SK-N-SH (cell line): Measurements from ENCODE around the gene ANK3. TPM values are rescaled to one million over a fixed set of nuclear protein-coding genes. Genes with fewer than 3 reads are reported as not detected.

Experiments
- CTCF ChIA-PET: fragments of 300-600, 350-600 bp; formaldehyde crosslinking; extraction: SDS; loops from one replicate; lab custom pipeline; 2021; lab: Yijun Ruan, JAX
- POLR2A ChIA-PET: fragments of 350-600 bp; sonication (Branson Sonifier 250); formaldehyde crosslinking; extraction: SDS; loops from one replicate; lab custom pipeline; 2020; ENCODE audit warnings: antibody characterized with exemption, inconsistent platforms; lab: Yijun Ruan, JAX
- DNase-seq: peaks from one replicate; pipeline ENCODE4 v3.0.0; 2012
- H2AFZ ChIP-seq: fragments of 200-600 bp; sonication (generic); 2 replicates; pipeline ENCODE4 v1.8.1; 2016; ENCODE audit warnings: antibody characterized with exemption, mild to moderate bottlenecking, low read depth
- H3F3A ChIP-seq: fragments of 200-600 bp; sonication (generic); replicated peaks from 2 replicates; pipeline ENCODE3; 2016; ENCODE audit warnings: antibody characterized with exemption, mild to moderate bottlenecking; ENCODE audit not compliant: insufficient read depth
- H3K27ac ChIP-seq, 2 experiments: fragments of 200-500 bp in 1 of 2; fragments of 200-600 bp in 1 of 2; sonication (Bioruptor generic) in 1 of 2; sonication (generic), shearing (Covaris generic) in 1 of 2; 2 replicates each; pipeline versions ENCODE4 v1.5.1 to v1.6.1; 2014 to 2016; ENCODE audit warnings: low read depth in 2 of 2, inconsistent platforms in 1 of 2, low read length in 1 of 2, mild to moderate bottlenecking in 1 of 2, mixed read lengths in 1 of 2
- H3K27me3 ChIP-seq: fragments of 200-600 bp; sonication (generic), shearing (Covaris generic); 2 replicates; pipeline ENCODE4 v1.6.1; 2016; ENCODE audit warnings: mixed run types; ENCODE audit not compliant: insufficient read depth
- H3K36me3 ChIP-seq, 2 experiments: fragments of 200-500 bp in 1 of 2; fragments of 200-600 bp in 1 of 2; sonication (Bioruptor generic) in 1 of 2; sonication (generic) in 1 of 2; replicated peaks in 1 of 2; 2 replicates each; pipeline versions ENCODE3 to v1.5.1; 2014 to 2016; ENCODE audit warnings: low read length in 1 of 2, mild to moderate bottlenecking in 1 of 2; ENCODE audit not compliant: insufficient read depth in 2 of 2, control insufficient read depth in 1 of 2
- H3K4me1 ChIP-seq, 2 experiments: fragments of 200-500 bp in 1 of 2; fragments of 200-600 bp in 1 of 2; sonication (Bioruptor generic) in 1 of 2; sonication (generic), shearing (Covaris generic) in 1 of 2; 2 replicates each; pipeline versions ENCODE4 v1.5.1 to v1.6.1; 2014 to 2016; ENCODE audit warnings: low read depth in 1 of 2, low read length in 1 of 2, mixed run types in 1 of 2; ENCODE audit not compliant: insufficient read depth in 2 of 2, control insufficient read depth in 1 of 2
- H3K4me2 ChIP-seq: fragments of 200-600 bp; sonication (generic), shearing (Covaris generic); 2 replicates; pipeline ENCODE4 v1.6.1; 2017; ENCODE audit warnings: mixed run types
- H3K4me3 ChIP-seq, 2 experiments: fragments of 200-500 bp in 1 of 2; fragments of 200-600 bp in 1 of 2; sonication (Bioruptor generic) in 1 of 2; sonication (generic), shearing (Covaris generic) in 1 of 2; 2 replicates each; pipeline versions ENCODE4 v1.5.1 to v1.8.1; 2014 to 2016; ENCODE audit warnings: low read depth in 2 of 2, inconsistent platforms in 1 of 2, low read length in 1 of 2, mild to moderate bottlenecking in 1 of 2, mixed read lengths in 1 of 2, moderate library complexity in 1 of 2
- H3K79me2 ChIP-seq: fragments of 200-600 bp; sonication (generic); 2 replicates; pipeline ENCODE4 v1.8.1; 2017; ENCODE audit warnings: mild to moderate bottlenecking; ENCODE audit not compliant: insufficient read depth
- H3K9ac ChIP-seq: fragments of 200-600 bp; sonication (generic); 2 replicates; pipeline ENCODE4 v1.6.1; 2017; ENCODE audit warnings: mixed run types
- H3K9me2 ChIP-seq: fragments of 200-600 bp; sonication (generic); 2 replicates; pipeline ENCODE4 v1.6.1; 2017; ENCODE audit warnings: mixed run types
- H3K9me3 ChIP-seq: fragments of 200-600 bp; sonication (generic); 2 replicates; pipeline ENCODE4 v1.6.1; 2017; ENCODE audit warnings: mixed run types, mild to moderate bottlenecking, moderate library complexity
- H4K20me1 ChIP-seq: fragments of 200-600 bp; sonication (generic); 2 replicates; pipeline ENCODE4 v1.6.1; 2017; ENCODE audit warnings: mild to moderate bottlenecking, mixed run types; ENCODE audit not compliant: insufficient read depth
- CHD2 ChIP-seq: fragments of 150-350 bp; IDR thresholded peaks from 2 replicates; pipeline ENCODE4 v1.6.1; 2018; ENCODE audit warnings: low read length; ENCODE audit not compliant: partially characterized antibody
- EZH2phosphoT487 ChIP-seq: fragments of 200-600 bp; sonication (generic); IDR thresholded peaks from 2 replicates; pipeline ENCODE4 v1.6.1; 2017; ENCODE audit warnings: low read depth, mixed run types, mild to moderate bottlenecking, antibody characterized with exemption, moderate library complexity, borderline replicate concordance
- FOSL2 ChIP-seq: IDR thresholded peaks from 2 replicates; pipeline ENCODE4 v1.4.0; 2012; ENCODE audit warnings: low read depth, mild to moderate bottlenecking, moderate library complexity, borderline replicate concordance
- MEF2A ChIP-seq: IDR thresholded peaks from 2 replicates; pipeline ENCODE4 v1.4.0; 2012; ENCODE audit warnings: low read depth, borderline replicate concordance
- NFIC ChIP-seq: IDR thresholded peaks from 2 replicates; pipeline ENCODE4 v1.4.0; 2012; ENCODE audit warnings: borderline replicate concordance
- POLR2AphosphoS5 ChIP-seq: IDR thresholded peaks from 2 replicates; pipeline ENCODE4 v1.6.1; 2012; ENCODE audit warnings: low read depth, low read length
- RAD21 ChIP-seq: IDR thresholded peaks from 2 replicates; pipeline ENCODE4 v1.6.1; 2012; ENCODE audit warnings: mild to moderate bottlenecking, low read length
- RCOR1 ChIP-seq: fragments of 150-350 bp; IDR thresholded peaks from 2 replicates; pipeline ENCODE4 v1.6.1; 2017; ENCODE audit warnings: antibody characterized with exemption, low read length
- SMC3 ChIP-seq: IDR thresholded peaks from 2 replicates; pipeline ENCODE4 v1.6.1; 2012; ENCODE audit warnings: low read depth, low read length, improper control_type of control experiment
- TEAD4 ChIP-seq: IDR thresholded peaks from 2 replicates; pipeline ENCODE4 v1.4.0; 2012; ENCODE audit warnings: mild to moderate bottlenecking, borderline replicate concordance; ENCODE audit not compliant: insufficient read depth
- YY1 ChIP-seq: IDR thresholded peaks from 2 replicates; pipeline ENCODE4 v1.4.0; 2012; ENCODE audit warnings: low read depth, mild to moderate bottlenecking
- WGBS: methylation state at CpG from one replicate; pipeline ENCODE4 v1.1.6; 2017; ENCODE audit warnings: low lambda C conversion rate; 5-methylcytosine and 5-hydroxymethylcytosine counted together
- polyA plus RNA-seq, 3 experiments: library from polyadenylated mRNA; depleted of rRNA; stranded (reverse); fragments of >200 nt; gene quantifications; 2 replicates each; pipeline ENCODE4 v1.2.3, GENCODE V29; 2012
- TF ChIP-seq, protein P1 (sequence below): IDR thresholded peaks from 2 replicates; pipeline ENCODE4 v1.4.0; 2012; ENCODE audit warnings: low read depth
- TF ChIP-seq, protein P2 (sequence below): IDR thresholded peaks from 2 replicates; pipeline ENCODE4 v1.4.0; 2012; ENCODE audit warnings: low read depth, borderline replicate concordance

ANK3 gene
- polyA plus RNA-seq, 1 of the 3 experiments (the other 2 are of a cell fraction), result 10.0 TPM

DNA sequence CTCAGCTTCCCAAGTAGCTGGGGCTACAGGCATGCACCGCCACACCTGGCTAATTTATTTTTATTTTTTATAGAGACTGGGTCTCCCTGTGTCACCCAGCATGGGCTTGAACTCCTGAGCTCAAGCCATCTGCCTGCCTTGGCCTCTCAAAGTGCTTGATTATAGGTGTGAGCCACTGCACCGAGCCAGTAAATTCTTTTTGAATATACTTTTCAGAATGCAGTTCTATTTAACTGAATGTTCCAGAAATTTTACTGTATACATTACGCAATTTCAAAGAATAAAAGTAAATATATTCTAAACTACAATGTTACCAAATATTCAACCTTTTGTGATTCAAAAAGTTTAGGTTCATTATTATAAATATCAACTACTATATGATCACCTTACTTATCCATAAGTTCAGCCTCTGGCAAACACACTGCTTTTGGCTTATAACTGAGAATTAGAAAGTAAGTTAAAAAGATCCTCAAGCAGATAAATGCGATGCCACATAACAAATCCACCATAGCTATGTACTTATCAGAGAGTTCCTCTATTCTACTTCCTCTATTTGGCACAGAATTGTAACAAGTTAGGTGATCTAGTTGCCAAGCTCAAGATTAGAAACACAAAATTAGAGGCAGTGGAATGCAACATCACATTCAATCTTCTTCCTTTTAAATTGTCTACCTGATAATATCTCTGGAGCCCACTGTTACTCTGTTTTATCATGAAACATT lies 118.2 kb downstream of the ANK3 start:
- POLR2A ChIA-PET, result interaction anchor here (0.6 kb wide), 1 partner anchor 147 kb away, joined by 4 read pairs; no protein-coding TSS in a partner anchor
- H3K9ac ChIP-seq, result no peak overlapping the region
- no peak for TF ChIP-seq RCOR1
- no peak for TF ChIP-seq TEAD4
- TF ChIP-seq SMC3, result no peak
- no peak for TF ChIP-seq EZH2phosphoT487
- no peak for TF ChIP-seq MEF2A
- TF ChIP-seq, all 33 proteins: peak for 0
- Histone ChIP-seq H3K4me2 (no peak overlapping the region), H3K27ac (no peak overlapping the region), H3K9me3 (no peaks in the 10 kb centered on the region), H3K79me2 (no peaks in the 10 kb centered on the region), H4K20me1 (no peaks in the 10 kb centered on the region), H3K27me3 (no peaks in the 10 kb centered on the region), H3K4me3 (no peak overlapping the region), H3K4me1 (peaks cover 0 to 4% of the 10 kb centered on the region in 2 experiments; a peak in 1 of 4 replicates), H3K9me2 (no peaks in the 10 kb centered on the region), H3F3A (no peaks in the 10 kb centered on the region), H3K36me3 (no peaks in the 10 kb centered on the region), H2AFZ (no peak overlapping the region)
- CTCF ChIA-PET, result interaction anchor here (0.7 to 1.4 kb wide), 2 partner anchors 11 to 59 kb away, joined by 3 read pairs; no protein-coding TSS in a partner anchor
- WGBS, result 85% methylated on average over 4 of the region's 4 CpGs
- no peak for DNase-seq

DNA sequence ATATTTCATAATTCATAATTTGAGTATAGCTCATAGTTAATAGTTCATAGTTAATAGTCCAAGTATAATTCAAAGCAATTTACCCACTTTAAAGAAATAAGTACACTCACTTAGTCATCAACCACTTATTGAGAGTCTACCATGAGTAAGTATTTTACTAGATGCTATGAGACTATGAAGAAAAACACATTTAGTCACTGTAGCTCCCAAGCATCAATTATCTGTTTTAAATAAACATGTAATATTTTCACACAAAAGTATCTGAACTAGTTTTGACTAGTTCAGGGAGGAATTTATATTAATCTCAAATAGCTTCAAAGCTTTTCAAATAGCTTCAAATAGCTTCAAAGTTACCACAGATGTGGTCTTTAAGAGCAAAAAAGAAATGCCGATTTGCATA lies 119.2 kb downstream of the ANK3 start:
- peak overlapping the region in 1 of 2 experiments; percentile 38; a peak in 2 of 4 replicates for H3K27ac ChIP-seq
- H3K9me2 ChIP-seq, result no peaks in the 10 kb centered on the region
- 90% methylated on average over 1 of the region's 1 CpG for WGBS
- no peaks in the 10 kb centered on the region for H3K36me3 ChIP-seq
- TF ChIP-seq CHD2, result no peak
- no peak for TF ChIP-seq RCOR1
- H4K20me1 ChIP-seq, result no peaks in the 10 kb centered on the region
- CTCF ChIA-PET, result interaction anchor here (0.7 kb wide), 1 partner anchor 13 kb away, joined by 3 read pairs; no protein-coding TSS in a partner anchor
- H3K79me2 ChIP-seq, result no peaks in the 10 kb centered on the region
- H3K9me3 ChIP-seq, result peaks cover 6% of the 10 kb centered on the region; the same call in 1 of the 2 replicates
- no peaks in the 10 kb centered on the region for H3F3A ChIP-seq
- POLR2A ChIA-PET, result no interaction called here
- no peak overlapping the region for H3K9ac ChIP-seq
- H3K4me1 ChIP-seq, result peaks cover 0 to 4% of the 10 kb centered on the region in 2 experiments; a peak in 1 of 4 replicates
- H3K4me3 ChIP-seq, result no peak overlapping the region
- H3K4me2 ChIP-seq, result no peak overlapping the region
- H2AFZ ChIP-seq, result peak overlapping the region; percentile 10; the same call in 1 of the 2 replicates
- no peaks in the 10 kb centered on the region for H3K27me3 ChIP-seq
- DNase-seq, result no peak

DNA sequence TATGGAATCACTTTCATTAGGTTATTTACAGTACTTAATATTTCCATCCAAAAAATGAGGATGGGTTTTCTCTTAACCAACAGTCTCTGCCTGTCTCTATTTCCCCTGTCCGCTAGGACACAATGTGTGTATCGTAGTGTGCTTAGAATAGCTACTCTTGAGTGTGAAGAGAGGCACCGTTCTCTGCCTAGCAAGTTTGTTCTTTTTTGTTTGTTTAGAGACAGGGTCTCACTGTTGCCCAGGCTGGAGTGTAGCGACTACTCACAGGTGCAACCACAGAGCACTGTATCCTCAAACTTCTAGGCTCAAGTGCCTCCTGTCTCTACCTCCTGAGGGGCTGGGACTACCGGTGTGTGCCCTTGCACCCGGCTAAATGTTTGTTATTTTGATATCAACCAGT lies 121.9 kb downstream of the ANK3 start:
- Histone ChIP-seq H3K27me3 (no peaks in the 10 kb centered on the region), H2AFZ (no peak overlapping the region), H3K4me1 (peaks cover 0 to 4% of the 10 kb centered on the region in 2 experiments; a peak in 1 of 4 replicates), H3K4me3 (no peak overlapping the region), H3K27ac (no peak overlapping the region), H3K9me3 (peaks cover 6% of the 10 kb centered on the region; the same call in 1 of the 2 replicates), H3F3A (no peaks in the 10 kb centered on the region), H4K20me1 (no peaks in the 10 kb centered on the region), H3K9ac (no peak overlapping the region), H3K36me3 (no peaks in the 10 kb centered on the region), H3K9me2 (no peaks in the 10 kb centered on the region), H3K4me2 (no peak overlapping the region), H3K79me2 (no peaks in the 10 kb centered on the region)
- DNase-seq, result no peak
- CTCF ChIA-PET, result interaction anchor here (1.0 to 1.8 kb wide), 3 partner anchors 12 to 59 kb away, joined by 3 to 4 read pairs (median 3); no protein-coding TSS in a partner anchor
- no peak for TF ChIP-seq CHD2
- TF ChIP-seq, protein P1, sequence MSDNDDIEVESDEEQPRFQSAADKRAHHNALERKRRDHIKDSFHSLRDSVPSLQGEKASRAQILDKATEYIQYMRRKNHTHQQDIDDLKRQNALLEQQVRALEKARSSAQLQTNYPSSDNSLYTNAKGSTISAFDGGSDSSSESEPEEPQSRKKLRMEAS, result no peak
- TF ChIP-seq FOSL2, result no peak
- TF ChIP-seq NFIC, result no peak
- no peak for TF ChIP-seq POLR2AphosphoS5
- TF ChIP-seq TEAD4, result no peak
- no peak for TF ChIP-seq RAD21
- TF ChIP-seq, protein P2, sequence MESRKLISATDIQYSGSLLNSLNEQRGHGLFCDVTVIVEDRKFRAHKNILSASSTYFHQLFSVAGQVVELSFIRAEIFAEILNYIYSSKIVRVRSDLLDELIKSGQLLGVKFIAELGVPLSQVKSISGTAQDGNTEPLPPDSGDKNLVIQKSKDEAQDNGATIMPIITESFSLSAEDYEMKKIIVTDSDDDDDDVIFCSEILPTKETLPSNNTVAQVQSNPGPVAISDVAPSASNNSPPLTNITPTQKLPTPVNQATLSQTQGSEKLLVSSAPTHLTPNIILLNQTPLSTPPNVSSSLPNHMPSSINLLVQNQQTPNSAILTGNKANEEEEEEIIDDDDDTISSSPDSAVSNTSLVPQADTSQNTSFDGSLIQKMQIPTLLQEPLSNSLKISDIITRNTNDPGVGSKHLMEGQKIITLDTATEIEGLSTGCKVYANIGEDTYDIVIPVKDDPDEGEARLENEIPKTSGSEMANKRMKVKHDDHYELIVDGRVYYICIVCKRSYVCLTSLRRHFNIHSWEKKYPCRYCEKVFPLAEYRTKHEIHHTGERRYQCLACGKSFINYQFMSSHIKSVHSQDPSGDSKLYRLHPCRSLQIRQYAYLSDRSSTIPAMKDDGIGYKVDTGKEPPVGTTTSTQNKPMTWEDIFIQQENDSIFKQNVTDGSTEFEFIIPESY, result no peak
- TF ChIP-seq YY1, result no peak
- 94% methylated on average over 6 of the region's 6 CpGs for WGBS
- POLR2A ChIA-PET, result no interaction called here
